ENCODE data around the gene ARID1B.

Gene ARID1B

GRCh38 chr6:156852147-156852857 is 75.1 kb downstream of the ARID1B start:
- no peak for DNase-seq (ENCODE audit: low read depth in 2 of 2)

- no peak for DNase-seq (ENCODE audit: low read depth in 2 of 2)
These were observed 75.7 kb downstream of the ARID1B start for GRCh38 chr6:156852858-156853216.

- no peak for DNase-seq (ENCODE audit: low read depth in 2 of 2)
These were observed 76.6 kb downstream of the ARID1B start for GRCh38 chr6:156853733-156854132.

GRCh38 chr6:156854466-156855161 is 77.4 kb downstream of the ARID1B start:
- no peak for DNase-seq (ENCODE audit: low read depth in 2 of 2)

- no peak for DNase-seq (ENCODE audit: low read depth in 2 of 2)
These were observed 80.4 kb downstream of the ARID1B start for GRCh38 chr6:156857573-156857972.

- DNase-seq (ENCODE audit: low read depth in 2 of 2): no peak
These were observed 82.5 kb downstream of the ARID1B start for GRCh38 chr6:156859686-156860085.

GRCh38 chr6:156862711-156863110 is 85.5 kb downstream of the ARID1B start:
- DNase-seq (ENCODE audit: low read depth in 2 of 2): no peak

GRCh38 chr6:156863504-156863903 is 86.3 kb downstream of the ARID1B start:
- no peak for DNase-seq (ENCODE audit: low read depth in 2 of 2)

GRCh38 chr6:156864557-156864956 is 87.4 kb downstream of the ARID1B start:
- DNase-seq (ENCODE audit: low read depth in 2 of 2): no peak

GRCh38 chr6:156865019-156865629 is 87.9 kb downstream of the ARID1B start:
- no peak for DNase-seq (ENCODE audit: low read depth in 2 of 2)

GRCh38 chr6:156866220-156867015 is 89.2 kb downstream of the ARID1B start:
- no peak for DNase-seq (ENCODE audit: low read depth in 2 of 2)

GRCh38 chr6:156867121-156867520 is 89.9 kb downstream of the ARID1B start:
- DNase-seq (ENCODE audit: low read depth in 2 of 2): no peak

- no peak for DNase-seq (ENCODE audit: low read depth in 2 of 2)
These were observed 91.2 kb downstream of the ARID1B start for GRCh38 chr6:156868385-156868784.

- DNase-seq (ENCODE audit: low read depth in 2 of 2): no peak
These were observed 92.8 kb downstream of the ARID1B start for GRCh38 chr6:156869980-156870398.

GRCh38 chr6:156870924-156871539 is 93.9 kb downstream of the ARID1B start:
- DNase-seq (ENCODE audit: low read depth in 2 of 2): no peak

- no peak for DNase-seq (ENCODE audit: low read depth in 2 of 2)
These were observed 95.7 kb downstream of the ARID1B start for GRCh38 chr6:156872903-156873302.

- DNase-seq (ENCODE audit: low read depth in 2 of 2): no peak
These were observed 96.6 kb downstream of the ARID1B start for GRCh38 chr6:156873654-156874380.

GRCh38 chr6:156875062-156875461 is 97.9 kb downstream of the ARID1B start:
- no peak for DNase-seq (ENCODE audit: low read depth in 2 of 2)

- no peak for DNase-seq (ENCODE audit: low read depth in 2 of 2)
These were observed 99.1 kb downstream of the ARID1B start for GRCh38 chr6:156876302-156876701.

- no peak for DNase-seq (ENCODE audit: low read depth in 2 of 2)
These were observed 100.1 kb downstream of the ARID1B start for GRCh38 chr6:156877126-156877863.
